GM12878 (cell line): ENCODE measurements around the gene WDR45B. TPM values are rescaled to one million over a fixed set of nuclear protein-coding genes. Genes with fewer than 3 reads are reported as not detected.

Source experiments
- ATAC-seq: fragments of 200-7000 bp; cut with Tn5 transposase; 3 replicates; pipeline ENCODE4 v1.9.1; 2020; ENCODE audit warnings: mild to moderate bottlenecking, moderate library complexity
- BruUV-seq: library from RNA; stranded (reverse); fragments of 400-500 nt; replicated peaks from 2 replicates; lab custom pipeline; 2021; lab: Mats Ljungman, UMichigan
- CTCF ChIA-PET: fragments of 300-600 bp; sonication (Branson Sonifier 250); formaldehyde crosslinking; extraction: SDS; loops from one replicate; lab custom pipeline; 2021; ENCODE audit warnings: inconsistent platforms; lab: Yijun Ruan, JAX
- POLR2A ChIA-PET: fragments of 350-600 bp; formaldehyde crosslinking; extraction: SDS; loops from one replicate; lab custom pipeline; 2021; ENCODE audit warnings: inconsistent platforms; lab: Charles Lee
- RAD21 ChIA-PET: fragments of 300-600 bp; sonication (Branson Sonifier 250); formaldehyde crosslinking; loops from one replicate; lab custom pipeline; 2023; ENCODE audit warnings: antibody characterized with exemption; ENCODE audit not compliant: unreplicated experiment; lab: Charles Lee
- SMC1A ChIA-PET: fragments of 300-600 bp; sonication (Branson Sonifier 250); formaldehyde crosslinking; loops from one replicate; lab custom pipeline; 2023; ENCODE audit not compliant: unreplicated experiment, uncharacterized antibody; lab: Charles Lee
- DNase-seq: peaks from one replicate; pipeline ENCODE4 v3.0.0-alpha.2; 2011; ENCODE audit warnings: low read depth, low spot score
- FAIRE-seq: peaks from 3 replicates; lab custom pipeline; 2011; peaks lifted over from hg19 to GRCh38; lab: Jason Lieb, UNC
- H2AFZ ChIP-seq: 2 replicates; pipeline ENCODE4 v1.6.0; 2011; ENCODE audit warnings: low read depth, low read length, control low read depth; ENCODE audit not compliant: control insufficient read depth
- H3K27ac ChIP-seq: 2 replicates; pipeline ENCODE4 v1.5.1; 2011; ENCODE audit warnings: control low read depth; ENCODE audit not compliant: control insufficient read depth, insufficient read depth
- H3K27me3 ChIP-seq, 2 experiments: replicated peaks in 1 of 2; 2 replicates each; pipeline versions ENCODE4 v1.6.0 to v1.6.1; 2011; ENCODE audit warnings: low read length in 1 of 2; ENCODE audit not compliant: control insufficient read depth in 2 of 2, insufficient read depth in 2 of 2
- H3K36me3 ChIP-seq, 2 experiments: 2 replicates each; pipeline ENCODE4 v1.5.1; 2011; ENCODE audit warnings: low read length in 1 of 2; ENCODE audit not compliant: control insufficient read depth in 2 of 2, insufficient read depth in 2 of 2
- H3K4me1 ChIP-seq: 2 replicates; pipeline ENCODE4 v1.6.1; 2011; ENCODE audit warnings: mild to moderate bottlenecking, low read length, moderate library complexity, mixed read lengths; ENCODE audit not compliant: control insufficient read depth, insufficient read depth
- H3K4me2 ChIP-seq: 2 replicates; pipeline ENCODE4 v1.6.0; 2011; ENCODE audit warnings: control low read depth; ENCODE audit not compliant: control insufficient read depth, insufficient read depth
- H3K4me3 ChIP-seq: fragments of 200-600 bp; sonication (generic); 2 replicates; pipeline ENCODE4 v1.5.1; 2016
- H3K79me2 ChIP-seq: 2 replicates; pipeline ENCODE4 v1.6.0; 2011; ENCODE audit warnings: low read length; ENCODE audit not compliant: control insufficient read depth, insufficient read depth
- H3K9ac ChIP-seq: 2 replicates; pipeline ENCODE4 v1.8.0; 2011; ENCODE audit warnings: low read length, control low read depth, mixed read lengths; ENCODE audit not compliant: control insufficient read depth, insufficient read depth
- H3K9me3 ChIP-seq: replicated peaks from 3 replicates; pipeline ENCODE4 v1.5.1; 2011; ENCODE audit warnings: mild to moderate bottlenecking, low read length; ENCODE audit not compliant: control insufficient read depth, insufficient read depth
- H4K20me1 ChIP-seq: 2 replicates; pipeline ENCODE4 v1.6.0; 2011; ENCODE audit not compliant: control insufficient read depth, insufficient read depth
- BCL3 ChIP-seq: IDR thresholded peaks from 2 replicates; pipeline ENCODE4 v1.6.1; 2011; ENCODE audit warnings: borderline replicate concordance, low read depth, mild to moderate bottlenecking, moderate library complexity, low read length; ENCODE audit not compliant: insufficient read depth, poor library complexity, severe bottlenecking
- CEBPB ChIP-seq, 2 experiments: fragments of 150-350 bp in 1 of 2; IDR thresholded peaks; 2 replicates each; pipeline ENCODE4 v1.6.1; 2012 to 2014; ENCODE audit warnings: low read depth in 2 of 2, low read length in 2 of 2, borderline replicate concordance in 1 of 2, inconsistent platforms in 1 of 2
- CHD1 ChIP-seq: IDR thresholded peaks from 2 replicates; pipeline ENCODE4 v1.6.1; 2012; ENCODE audit warnings: low read depth, low read length, improper control_type of control experiment
- CHD2 ChIP-seq: IDR thresholded peaks from 2 replicates; pipeline ENCODE4 v1.6.1; 2011; ENCODE audit warnings: low read depth, low read length, improper control_type of control experiment, borderline replicate concordance
- FOXK2 ChIP-seq: fragments of 450-650 bp; IDR thresholded peaks from 2 replicates; pipeline ENCODE4 v1.6.1; 2017; ENCODE audit warnings: mild to moderate bottlenecking, moderate library complexity
- GABPA ChIP-seq: IDR thresholded peaks from 2 replicates; pipeline ENCODE4 v1.6.1; 2014; ENCODE audit warnings: antibody characterized with exemption, low read depth, mild to moderate bottlenecking, inconsistent platforms
- MYB ChIP-seq: fragments of 150-350 bp; IDR thresholded peaks from 2 replicates; pipeline ENCODE4 v1.6.1; 2014; ENCODE audit warnings: mild to moderate bottlenecking, low read depth, low read length, borderline replicate concordance
- SMARCA5 ChIP-seq: fragments of 450-650 bp; IDR thresholded peaks from 2 replicates; pipeline ENCODE4 v1.6.1; 2017; ENCODE audit warnings: mild to moderate bottlenecking
- SMC3 ChIP-seq: IDR thresholded peaks from 2 replicates; pipeline ENCODE4 v1.6.1; 2011; ENCODE audit warnings: low read length, improper control_type of control experiment, borderline replicate concordance
- SUZ12 ChIP-seq: fragments of 200-600 bp; sonication (generic); IDR thresholded peaks from one replicate; pipeline ENCODE4 v1.6.1; 2018; ENCODE audit warnings: antibody characterized with exemption, mild to moderate bottlenecking; ENCODE audit not compliant: unreplicated experiment
- TCF3 ChIP-seq: IDR thresholded peaks from 2 replicates; pipeline ENCODE4 v1.6.1; 2012; ENCODE audit warnings: low read depth, mild to moderate bottlenecking, low read length, borderline replicate concordance; ENCODE audit not compliant: insufficient read depth
- ZNF207 ChIP-seq: fragments of 450-650 bp; IDR thresholded peaks from 2 replicates; pipeline ENCODE4 v1.6.1; 2014; ENCODE audit warnings: antibody characterized with exemption, mild to moderate bottlenecking, borderline replicate concordance
- ZNF274 ChIP-seq: IDR thresholded peaks from one replicate; pipeline ENCODE4 v1.8.0; 2011; ENCODE audit not compliant: insufficient read length, insufficient read depth
- WGBS: methylation state at CpG from one replicate; pipeline ENCODE4 v1.1.6; 2016; ENCODE audit warnings: low lambda C conversion rate; ENCODE audit not compliant: insufficient replicate concordance, insufficient coverage; ENCODE audit errors: missing lambda C conversion rate; 5-methylcytosine and 5-hydroxymethylcytosine counted together
- in situ Hi-C: fragments of 300-500 bp; cut with MboI; formaldehyde crosslinking; loops from 9 replicates; pipeline ENCODE4 v1.14.3; 2018; ENCODE audit warnings: mixed read lengths
- intact Hi-C: fragments of 100-400 bp; cut with micrococcal nuclease; formaldehyde crosslinking; loops from one replicate; pipeline ENCODE4 v1.14.2; 2022; ENCODE audit not compliant: unreplicated experiment
- polyA plus RNA-seq, 11 experiments: library from polyadenylated mRNA; depleted of rRNA in 4 of 11; unstranded in 6 of 11; stranded (reverse) in 5 of 11; fragments of >200 nt; fragmentation: Nextera tagmentation in 4 of 11; fragmentation: Illumina TruSeq in 1 of 11; extraction: Ambion mirVana in 4 of 11; extraction: Trizol in 1 of 11; gene quantifications; 1 replicate in 1 of 11; 2 replicates in 10 of 11; pipeline versions ENCODE4 v1.2.1 to v1.2.3, GENCODE V29; 2011 to 2016; ENCODE audit warnings: inconsistent platforms in 2 of 11, missing spikeins in 2 of 11, low read depth in 1 of 11
- total RNA-seq, 4 experiments: library from RNA; depleted of rRNA in 3 of 4; stranded (reverse); fragments of >200 nt in 3 of 4; fragmentation: Illumina TruSeq in 1 of 4; extraction: Trizol in 1 of 4; gene quantifications; 2 replicates each; pipeline versions ENCODE4 v1.2.1 to v1.2.3, GENCODE V29; 2013 to 2021

The WDR45B gene
- total and polyA plus RNA-seq, 10 of the 15 experiments (the other 5 are each of a cell fraction or from before 2014, with no cell fraction given): 1.0 to 73.7 (median 26.6) TPM

DNA sequence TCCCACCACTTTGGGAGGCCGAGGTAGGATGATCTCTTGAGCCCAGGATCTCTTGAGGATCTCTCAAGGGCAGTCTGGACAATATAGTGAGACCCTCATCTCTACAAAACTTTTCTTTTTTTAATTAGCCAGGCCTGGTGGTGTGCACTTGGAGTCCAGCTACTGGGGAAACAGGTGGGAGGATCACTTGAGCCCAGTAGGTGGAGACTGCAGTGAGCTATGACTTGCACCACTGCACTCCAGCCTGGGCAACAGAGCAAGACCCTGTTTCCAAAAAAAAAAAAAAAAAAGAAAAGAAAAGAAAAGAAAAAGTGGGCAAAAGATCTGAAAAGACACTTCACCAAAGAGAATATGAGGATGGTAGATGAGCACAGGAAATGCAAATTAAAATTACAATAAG is 35.3 kb upstream of the WDR45B start:
- CTCF ChIA-PET: no interaction called here
- TF ChIP-seq ZNF207 (no peak), SMC3 (no peak), FOXK2 (no peak), CHD1 (no peak), SUZ12 (no peak)
- Histone ChIP-seq H3K79me2 (no peaks in the 10 kb centered on the region), H2AFZ (no peak overlapping the region), H3K4me1 (no peaks in the 10 kb centered on the region), H3K27me3 (no peaks in the 10 kb centered on the region), H3K36me3 (no peaks in the 10 kb centered on the region), H3K9me3 (no peaks in the 10 kb centered on the region), H4K20me1 (no peaks in the 10 kb centered on the region), H3K9ac (no peak overlapping the region), H3K4me2 (no peak overlapping the region), H3K27ac (no peak overlapping the region), H3K4me3 (no peak overlapping the region)
- no TSS peak for BruUV-seq
- SMC1A ChIA-PET: interaction anchor here (0.6 kb wide), 1 partner anchor 136 kb away, joined by 5 read pairs; no protein-coding TSS in a partner anchor
- DNase-seq (no peak), FAIRE-seq (no peak), ATAC-seq (no peak)
- RAD21 ChIA-PET: interaction anchor here (0.6 kb wide), 1 partner anchor 377 kb away, joined by 3 read pairs; no protein-coding TSS in a partner anchor
- POLR2A ChIA-PET: interaction anchor here (0.7 kb wide), 1 partner anchor 152 kb away, joined by 6 read pairs; no protein-coding TSS in a partner anchor
- intact Hi-C loops (no loop called here), in situ Hi-C loops (no loop called here)
- 0% methylated on average over 1 of the region's 1 CpG for WGBS

GRCh38 chr17:82681547-82681946 is 33.3 kb upstream of the WDR45B start:
- ChIA-PET SMC1A (interaction anchor here (1.4 kb wide), 1 partner anchor 35 kb away, joined by 7 read pairs; the partner anchor contains the start of gene FN3KRP), RAD21 (no interaction called here), POLR2A (no interaction called here), CTCF (interaction anchor here (0.7 to 0.8 kb wide), 2 partner anchors 74 to 86 kb away, joined by 3 to 5 read pairs; no protein-coding TSS in a partner anchor)
- ATAC-seq (no peak), DNase-seq (no peak), FAIRE-seq (no peak)
- Histone ChIP-seq H3K9me3 (no peaks in the 10 kb centered on the region), H3K4me3 (no peak overlapping the region), H4K20me1 (no peaks in the 10 kb centered on the region), H3K79me2 (no peaks in the 10 kb centered on the region), H3K4me2 (no peak overlapping the region), H3K4me1 (no peaks in the 10 kb centered on the region), H2AFZ (no peak overlapping the region), H3K27ac (no peak overlapping the region), H3K27me3 (no peaks in the 10 kb centered on the region), H3K36me3 (no peaks in the 10 kb centered on the region), H3K9ac (no peak overlapping the region)
- in situ Hi-C loops: no loop called here
- WGBS: 72% methylated on average over 3 of the region's 3 CpGs
- no TSS peak for BruUV-seq
- intact Hi-C loops: no loop called here
- TF ChIP-seq TCF3: no peak
- TF ChIP-seq BCL3: no peak
- no peak for TF ChIP-seq CEBPB (IDR thresholded peaks at IDR 0.05; ENCODE audit: borderline replicate concordance in 1 of 2, low read depth in 2 of 2, low read length in 2 of 2)
- no peak for TF ChIP-seq CHD2
- TF ChIP-seq SMARCA5: no peak
- no peak for TF ChIP-seq GABPA
- no peak for TF ChIP-seq ZNF274
- no peak for TF ChIP-seq MYB
